GM18858 (cell line): ENCODE measurements around the gene HOXB1.
A peak's percentile ranks its signal among the peaks of the same experiment; 100 is the strongest.
"Not testable (repeated sequence)": the region's sequence is repeated elsewhere in the genome, so short reads cannot be mapped to it uniquely, and the experiment has no call there.

Experiments used
- ATAC-seq: cut with Tn5 transposase; IDR thresholded peaks from one replicate; pipeline ENCODE4 v1.9.1; 2021; ENCODE audit not compliant: unreplicated experiment

Gene HOXB1

GRCh38 chr17:48523010-48523409 is 7.8 kb downstream of the HOXB1 start:
- no peak for ATAC-seq

- no peak for ATAC-seq
These were observed 8.7 kb downstream of the HOXB1 start for GRCh38 chr17:48522031-48522653.

GRCh38 chr17:48520631-48521079 is 10.2 kb downstream of the HOXB1 start:
- no peak for ATAC-seq

- ATAC-seq: no peak
These were observed 11.4 kb downstream of the HOXB1 start for GRCh38 chr17:48519427-48519826.

- ATAC-seq: no peak
These were observed 13.3 kb downstream of the HOXB1 start for GRCh38 chr17:48517478-48517877.

GRCh38 chr17:48515925-48516900 is 14.6 kb downstream of the HOXB1 start:
- no peak for ATAC-seq

- ATAC-seq: no peak
These were observed 16.3 kb downstream of the HOXB1 start for GRCh38 chr17:48514477-48514876.

GRCh38 chr17:48513666-48514455 is 16.9 kb downstream of the HOXB1 start:
- no peak for ATAC-seq

- no peak for ATAC-seq
These were observed 17.7 kb downstream of the HOXB1 start for GRCh38 chr17:48513097-48513496.

GRCh38 chr17:48510761-48511604 is 19.8 kb downstream of the HOXB1 start:
- peak; percentile 61 for ATAC-seq

- ATAC-seq: no peak
These were observed 20.4 kb downstream of the HOXB1 start for GRCh38 chr17:48510381-48510760.

GRCh38 chr17:48509708-48510107 is 21.1 kb downstream of the HOXB1 start:
- not testable (repeated sequence) for ATAC-seq

- no peak for ATAC-seq
These were observed 24.6 kb downstream of the HOXB1 start for GRCh38 chr17:48506246-48506645.

GRCh38 chr17:48505788-48506187 is 25.0 kb downstream of the HOXB1 start:
- ATAC-seq: peak; percentile 88

GRCh38 chr17:48504953-48505352 is 25.9 kb downstream of the HOXB1 start:
- ATAC-seq: no peak

- ATAC-seq: no peak
These were observed 27.1 kb downstream of the HOXB1 start for GRCh38 chr17:48503747-48504146.

- ATAC-seq: no peak
These were observed 27.9 kb downstream of the HOXB1 start for GRCh38 chr17:48502901-48503300.

GRCh38 chr17:48502312-48502711 is 28.5 kb downstream of the HOXB1 start:
- no peak for ATAC-seq

GRCh38 chr17:48500435-48501426 is 30.1 kb downstream of the HOXB1 start:
- ATAC-seq: no peak
